ENCODE measurements around the gene RCBTB2. TPM values are rescaled to one million over a fixed set of nuclear protein-coding genes. Genes with fewer than 3 reads are reported as not detected.

RCBTB2 gene
- total RNA-seq, 1 donor from 2014 or later = 21.6 TPM

DNA sequence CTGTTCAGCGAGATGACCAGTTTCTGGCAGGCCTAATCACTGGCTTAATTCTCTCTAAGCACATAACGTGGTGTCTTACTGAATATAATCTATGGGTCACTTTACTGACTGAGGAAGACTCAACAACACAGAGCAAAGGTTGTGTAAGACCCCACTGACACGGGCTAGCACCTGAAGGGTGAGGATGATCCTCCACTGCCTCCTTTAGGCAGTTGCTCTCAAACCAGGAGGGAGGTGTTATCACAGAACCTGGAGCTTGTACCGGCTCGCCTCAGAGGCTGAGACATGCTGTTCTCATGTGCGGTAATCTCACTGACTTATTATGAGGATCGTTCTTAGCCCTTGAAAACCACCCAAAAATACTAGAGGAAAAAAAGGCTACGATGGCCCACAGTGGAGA lies 28.3 kb downstream of the RCBTB2 start:
- Mint-ChIP-seq H3K36me3 (peaks cover 14% of the 10 kb centered on the region), H3K27ac (no peak overlapping the region), H3K9me3 (no peaks in the 10 kb centered on the region), H3K27me3 (ENCODE audit: low read depth) (no peaks in the 10 kb centered on the region), H3K4me3 (no peak overlapping the region), H3K4me1 (no peaks in the 10 kb centered on the region)
- TF ChIP-seq, protein P1, sequence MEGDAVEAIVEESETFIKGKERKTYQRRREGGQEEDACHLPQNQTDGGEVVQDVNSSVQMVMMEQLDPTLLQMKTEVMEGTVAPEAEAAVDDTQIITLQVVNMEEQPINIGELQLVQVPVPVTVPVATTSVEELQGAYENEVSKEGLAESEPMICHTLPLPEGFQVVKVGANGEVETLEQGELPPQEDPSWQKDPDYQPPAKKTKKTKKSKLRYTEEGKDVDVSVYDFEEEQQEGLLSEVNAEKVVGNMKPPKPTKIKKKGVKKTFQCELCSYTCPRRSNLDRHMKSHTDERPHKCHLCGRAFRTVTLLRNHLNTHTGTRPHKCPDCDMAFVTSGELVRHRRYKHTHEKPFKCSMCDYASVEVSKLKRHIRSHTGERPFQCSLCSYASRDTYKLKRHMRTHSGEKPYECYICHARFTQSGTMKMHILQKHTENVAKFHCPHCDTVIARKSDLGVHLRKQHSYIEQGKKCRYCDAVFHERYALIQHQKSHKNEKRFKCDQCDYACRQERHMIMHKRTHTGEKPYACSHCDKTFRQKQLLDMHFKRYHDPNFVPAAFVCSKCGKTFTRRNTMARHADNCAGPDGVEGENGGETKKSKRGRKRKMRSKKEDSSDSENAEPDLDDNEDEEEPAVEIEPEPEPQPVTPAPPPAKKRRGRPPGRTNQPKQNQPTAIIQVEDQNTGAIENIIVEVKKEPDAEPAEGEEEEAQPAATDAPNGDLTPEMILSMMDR (IDR thresholded peaks at IDR 0.05; ENCODE audit: unreplicated experiment) = no peak
- DNase-seq (ENCODE audit: low spot score in 2 of 2, unreplicated experiment in 2 of 2) = no peak

DNA sequence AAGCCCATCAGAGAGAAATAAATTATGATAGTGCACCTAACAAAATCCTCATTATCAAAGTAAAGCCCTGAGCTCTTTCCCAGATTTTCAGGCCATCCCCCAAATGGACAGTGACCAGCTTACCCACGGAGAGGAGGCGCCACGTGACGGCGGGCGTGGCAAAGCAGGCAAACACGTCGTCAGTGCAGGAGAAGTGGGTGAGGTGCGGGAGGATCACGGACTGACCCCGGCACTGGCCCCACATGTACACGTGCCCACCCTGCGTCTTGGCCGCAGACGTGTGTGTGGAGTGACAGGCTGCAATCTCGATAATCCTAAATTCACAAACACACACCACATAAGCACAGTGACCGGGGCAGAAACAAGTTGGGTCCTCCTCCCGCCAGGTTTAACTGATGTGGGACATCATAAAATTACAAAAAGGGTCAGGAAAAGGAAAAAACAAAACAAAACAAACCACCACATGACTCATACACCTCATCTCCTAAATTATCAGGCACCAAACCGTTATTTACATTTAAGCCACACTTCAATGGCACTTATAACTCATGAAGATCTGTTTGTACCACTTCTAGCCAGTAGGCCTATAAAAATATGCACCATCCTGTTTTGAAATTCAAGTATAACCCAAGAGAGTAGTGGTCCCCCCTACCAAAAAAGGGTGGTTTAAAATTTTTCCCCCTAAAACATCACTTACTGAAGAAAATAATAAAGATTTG lies 30.1 kb downstream of the RCBTB2 start:
- Mint-ChIP-seq H3K36me3 (peaks cover 19% of the 10 kb centered on the region), H3K27ac (no peak overlapping the region), H3K4me1 (no peaks in the 10 kb centered on the region), H3K9me3 (no peaks in the 10 kb centered on the region), H3K27me3 (ENCODE audit: low read depth) (no peaks in the 10 kb centered on the region), H3K4me3 (no peak overlapping the region)
- TF ChIP-seq, protein P1 (IDR thresholded peaks at IDR 0.05; ENCODE audit: unreplicated experiment) = no peak
- DNase-seq (ENCODE audit: low spot score in 2 of 2, unreplicated experiment in 2 of 2) = no peak

DNA sequence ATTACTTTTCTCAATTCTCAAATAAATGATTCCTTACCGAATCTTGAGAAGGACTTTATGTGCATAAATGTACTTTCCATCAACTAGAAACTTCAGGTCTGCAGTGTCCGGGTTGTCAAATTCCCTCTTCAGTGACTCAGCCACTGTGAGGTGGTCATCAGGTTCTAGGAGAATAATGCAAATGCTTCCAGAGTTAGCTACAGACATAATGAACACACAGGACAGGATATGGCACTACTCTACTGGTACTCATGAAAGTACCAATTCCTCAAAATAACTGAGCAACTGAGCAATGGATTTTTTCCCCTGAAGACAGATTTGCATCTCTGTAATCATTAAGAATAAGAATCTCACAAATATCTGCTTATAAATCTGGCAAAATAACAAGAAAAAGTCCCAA lies 31.2 kb downstream of the RCBTB2 start:
- Mint-ChIP-seq H3K4me3 (no peak overlapping the region), H3K36me3 (peaks cover 17% of the 10 kb centered on the region), H3K27ac (no peak overlapping the region), H3K27me3 (ENCODE audit: low read depth) (no peaks in the 10 kb centered on the region), H3K4me1 (peaks cover 4% of the 10 kb centered on the region), H3K9me3 (no peaks in the 10 kb centered on the region)
- TF ChIP-seq, protein P1 (IDR thresholded peaks at IDR 0.05; ENCODE audit: unreplicated experiment) = no peak
- DNase-seq (ENCODE audit: low spot score in 2 of 2, unreplicated experiment in 2 of 2) = no peak

DNA sequence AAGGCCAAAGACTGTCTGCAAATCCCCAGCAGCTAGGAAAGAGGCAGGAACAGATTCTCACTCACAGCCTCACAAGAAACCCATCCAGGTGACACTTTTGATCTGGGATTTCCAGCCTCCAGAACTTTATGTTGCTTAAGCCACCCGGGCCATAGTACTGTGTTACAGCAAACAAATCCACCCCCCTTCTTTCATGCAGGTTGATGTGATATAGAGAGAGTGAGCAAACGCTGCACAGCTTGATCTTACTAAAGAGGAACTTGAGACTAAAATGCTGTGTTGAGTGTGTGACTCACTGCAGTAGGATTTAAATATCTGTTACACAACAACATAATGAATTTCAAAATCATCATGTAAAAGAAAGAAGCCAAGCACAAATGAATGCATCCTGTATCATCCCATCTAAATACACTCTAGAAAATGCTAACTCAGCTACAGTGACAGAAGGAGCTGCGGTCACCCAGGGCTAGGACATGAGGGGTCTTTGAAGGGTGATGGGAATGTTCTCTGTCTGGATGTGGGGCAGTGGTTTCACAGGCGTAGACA lies 32.2 kb downstream of the RCBTB2 start:
- H3K27ac Mint-ChIP-seq = no peak overlapping the region

DNA sequence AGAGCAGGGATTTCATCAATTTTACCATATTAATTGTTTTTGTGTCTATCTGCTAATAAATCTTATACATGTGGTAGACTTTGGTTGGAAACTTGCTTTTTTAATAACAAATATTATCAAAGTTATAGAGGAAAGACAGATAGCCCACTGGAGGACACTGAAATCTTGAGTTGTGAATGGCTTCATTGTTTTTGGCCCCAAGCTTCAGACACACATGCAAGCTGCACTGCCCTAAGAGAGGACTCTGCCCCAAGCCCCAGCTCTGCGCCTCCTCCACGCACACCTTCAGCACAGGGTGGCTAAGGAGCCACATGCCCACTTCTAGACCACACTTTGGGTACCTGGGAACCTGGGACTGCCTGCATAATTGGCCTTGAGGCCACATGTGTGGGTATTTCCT lies 35.2 kb downstream of the RCBTB2 start:
- Mint-ChIP-seq H3K4me1 (peaks cover 13% of the 10 kb centered on the region), H3K4me3 (no peak overlapping the region), H3K36me3 (peaks cover 10% of the 10 kb centered on the region), H3K27ac (no peak overlapping the region), H3K9me3 (no peaks in the 10 kb centered on the region), H3K27me3 (ENCODE audit: low read depth) (no peaks in the 10 kb centered on the region)
- DNase-seq (ENCODE audit: low spot score in 2 of 2, unreplicated experiment in 2 of 2) = no peak
- TF ChIP-seq, protein P1 (IDR thresholded peaks at IDR 0.05; ENCODE audit: unreplicated experiment) = no peak

More for the DNA sequence above, 32.2 kb downstream of the RCBTB2 start:
- Mint-ChIP-seq H3K27me3 (ENCODE audit: low read depth) (no peaks in the 10 kb centered on the region), H3K36me3 (peaks cover 17% of the 10 kb centered on the region), H3K9me3 (no peaks in the 10 kb centered on the region), H3K4me3 (no peak overlapping the region), H3K4me1 (peaks cover 10% of the 10 kb centered on the region)
- no peak for DNase-seq (ENCODE audit: low spot score in 2 of 2, unreplicated experiment in 2 of 2)
- TF ChIP-seq, protein P1 (IDR thresholded peaks at IDR 0.05; ENCODE audit: unreplicated experiment) = no peak

Measured in mesothelial cell of epicardium (in vitro differentiated cells).